BLaER1 treated with 17β-estradiol and CSF1 and Interleukin-3, amounts not matched to agents 10 nM and 100 nM (cell line): Measurements from ENCODE around the gene RTL9.

Source experiments
- H3K27ac ChIP-seq, 11 experiments: shearing (Covaris generic); formaldehyde crosslinking; 2 replicates each; pipeline ENCODE4 v1.8.1; 2022
- H3K27me3 ChIP-seq, 11 experiments: shearing (Covaris generic); formaldehyde crosslinking; 2 replicates each; pipeline ENCODE4 v1.8.1; 2022
- H3K36me3 ChIP-seq, 11 experiments: shearing (Covaris generic); formaldehyde crosslinking; 2 replicates each; pipeline ENCODE4 v1.8.1; 2022
- H3K4me1 ChIP-seq, 10 experiments: shearing (Covaris generic); formaldehyde crosslinking; 2 replicates each; pipeline ENCODE4 v1.8.1; 2022
- H3K4me2 ChIP-seq, 11 experiments: shearing (Covaris generic); formaldehyde crosslinking; 2 replicates each; pipeline ENCODE4 v1.8.1; 2022
- H3K4me3 ChIP-seq, 10 experiments: shearing (Covaris generic); formaldehyde crosslinking; 2 replicates each; pipeline ENCODE4 v1.8.1; 2022
- H3K9ac ChIP-seq, 11 experiments: shearing (Covaris generic); formaldehyde crosslinking; 2 replicates each; pipeline ENCODE4 v1.8.1; 2022
- H3K9me3 ChIP-seq, 11 experiments: shearing (Covaris generic); formaldehyde crosslinking; replicated peaks in 1 of 11; 2 replicates each; pipeline ENCODE4 v1.8.1; 2022
- H4K20me1 ChIP-seq, 11 experiments: shearing (Covaris generic); formaldehyde crosslinking; 2 replicates each; pipeline ENCODE4 v1.8.1; 2022
- Cebpa-rat ChIP-seq, 11 experiments: shearing (Covaris generic); IDR thresholded peaks; 2 replicates each; pipeline ENCODE4 v1.8.1; 2022

Gene RTL9

DNA sequence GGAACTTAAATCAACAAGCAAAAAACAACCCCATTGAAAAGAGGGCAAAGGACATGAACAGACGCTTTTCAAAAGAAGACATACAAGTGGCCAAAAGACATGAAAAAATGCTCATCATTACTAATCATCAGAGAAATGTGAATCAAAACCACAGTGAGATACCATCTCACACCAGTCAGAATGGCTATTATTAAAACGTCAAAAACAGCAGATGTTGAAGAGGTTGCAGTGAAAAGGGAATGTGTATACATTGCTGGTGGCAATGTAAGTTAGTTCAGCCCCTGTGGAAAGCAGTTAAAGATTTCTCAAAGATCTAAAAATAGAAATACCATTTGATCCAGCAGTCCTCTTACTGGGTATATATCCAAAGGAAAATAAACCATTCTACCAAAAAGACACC is 22.6 kb downstream of the RTL9 start:
- Histone ChIP-seq H3K27ac (no peak overlapping the region), H3K36me3 (no peaks in the 10 kb centered on the region), H3K9ac (no peak overlapping the region), H4K20me1 (no peaks in the 10 kb centered on the region), H3K4me1 (no peaks in the 10 kb centered on the region), H3K4me3 (no peak overlapping the region), H3K27me3 (peaks cover 74 to 96% (median 92%) of the 10 kb centered on the region in 11 experiments), H3K4me2 (no peak overlapping the region), H3K9me3 (peaks cover 0 to 4% (median 0%) of the 10 kb centered on the region in 11 experiments; a peak in 1 of 22 replicates)
- no peak for TF ChIP-seq Cebpa-rat (IDR thresholded peaks at IDR 0.05)

DNA sequence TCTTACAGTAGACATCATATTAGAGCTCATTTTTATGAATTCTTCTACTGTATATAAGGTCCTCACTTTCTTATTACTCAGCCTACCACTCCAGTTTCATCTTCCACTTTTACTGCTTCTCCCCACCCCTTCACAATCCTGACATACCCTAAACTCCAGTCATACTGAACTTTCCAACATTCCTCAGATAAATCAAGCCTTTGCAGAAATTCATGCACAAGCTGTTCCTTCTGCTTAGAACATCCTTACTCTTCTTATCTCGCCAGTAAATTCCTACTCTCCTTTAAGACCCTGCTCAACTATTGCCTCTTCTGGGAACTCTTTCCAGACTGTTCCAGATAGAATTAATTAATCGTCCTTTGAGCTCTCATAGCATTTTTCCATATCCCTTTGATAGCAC is 24.8 kb downstream of the RTL9 start:
- Histone ChIP-seq H3K36me3 (no peaks in the 10 kb centered on the region), H4K20me1 (no peaks in the 10 kb centered on the region), H3K9ac (no peak overlapping the region), H3K27me3 (peaks cover 65 to 95% (median 90%) of the 10 kb centered on the region in 11 experiments), H3K4me3 (no peak overlapping the region), H3K9me3 (peaks cover 0 to 4% (median 0%) of the 10 kb centered on the region in 11 experiments; a peak in 1 of 22 replicates), H3K4me1 (no peaks in the 10 kb centered on the region), H3K4me2 (no peak overlapping the region), H3K27ac (no peak overlapping the region)
- no peak for TF ChIP-seq Cebpa-rat (IDR thresholded peaks at IDR 0.05)

DNA sequence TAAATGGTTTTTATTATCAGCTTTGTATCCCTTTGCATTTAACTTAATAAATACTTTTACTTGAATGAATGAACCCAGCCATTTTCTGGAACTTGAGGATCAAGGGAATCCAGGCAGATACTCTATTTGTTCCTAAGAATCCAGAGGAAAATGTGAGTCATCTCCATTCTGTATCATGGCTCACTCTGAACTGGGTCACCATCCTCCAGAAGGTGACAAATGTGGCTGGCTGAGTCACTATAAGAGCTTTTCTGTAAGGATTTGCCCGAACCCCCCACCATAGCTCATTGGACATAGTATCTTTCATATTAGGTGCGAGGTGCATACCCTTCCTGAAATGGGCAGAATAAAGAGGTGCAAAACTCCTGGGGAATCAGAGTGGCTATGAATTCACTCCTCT is 25.8 kb downstream of the RTL9 start:
- Histone ChIP-seq H4K20me1 (no peaks in the 10 kb centered on the region), H3K27ac (no peak overlapping the region), H3K9me3 (peaks cover 0 to 4% (median 0%) of the 10 kb centered on the region in 11 experiments; a peak in 1 of 22 replicates), H3K4me2 (no peak overlapping the region), H3K4me1 (no peaks in the 10 kb centered on the region), H3K36me3 (no peaks in the 10 kb centered on the region), H3K4me3 (no peak overlapping the region), H3K9ac (no peak overlapping the region), H3K27me3 (peaks cover 65 to 95% (median 90%) of the 10 kb centered on the region in 11 experiments)
- no peak for TF ChIP-seq Cebpa-rat (IDR thresholded peaks at IDR 0.05)

DNA sequence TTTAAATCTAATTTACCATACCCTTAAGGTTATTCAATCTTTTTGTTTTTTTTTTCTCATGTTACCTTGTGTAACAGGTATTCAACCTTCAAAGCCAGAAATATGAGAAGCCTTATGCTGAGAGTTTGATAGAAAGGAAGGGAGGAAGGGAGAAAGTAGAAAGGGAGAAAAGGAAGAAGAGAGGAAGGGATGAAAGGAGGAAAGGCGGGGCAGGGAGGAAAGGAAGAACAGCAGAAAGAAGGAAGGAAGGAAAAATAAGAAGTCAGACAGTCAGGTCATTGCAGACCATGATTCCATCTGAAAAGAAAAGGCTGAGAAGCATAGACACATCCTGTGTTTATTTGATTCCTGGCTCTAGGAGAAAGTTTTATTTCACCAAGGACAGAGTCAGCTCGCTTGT is 30.9 kb downstream of the RTL9 start:
- no peak overlapping the region for H3K4me3 ChIP-seq
- 0 out of 20 replicates have a peak, but pooled peaks cover 0 to 3% (median 0%) of the 10 kb centered on the region in 10 experiments for H3K4me1 ChIP-seq
- H3K27me3 ChIP-seq = peaks cover 62 to 95% (median 91%) of the 10 kb centered on the region in 11 experiments

DNA sequence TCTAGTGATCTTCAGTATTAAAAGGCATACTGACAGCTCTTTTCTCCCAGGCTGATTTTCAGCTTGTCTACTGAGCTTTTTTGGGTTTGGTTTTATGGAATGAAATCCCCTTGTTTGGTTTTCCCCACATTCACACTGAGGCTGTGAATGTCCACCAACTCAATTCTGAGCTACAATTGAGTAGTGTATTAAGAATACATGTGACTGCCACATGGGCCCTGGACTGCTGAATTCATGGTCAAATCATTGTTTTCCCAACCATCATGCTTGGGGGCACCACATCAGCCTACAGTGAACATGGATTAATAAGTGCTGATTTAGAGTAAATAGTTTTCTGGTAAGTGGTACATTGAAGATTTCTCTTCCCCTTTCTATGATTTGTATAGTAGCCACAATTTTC is 32.4 kb downstream of the RTL9 start:
- Histone ChIP-seq H3K27ac (no peak overlapping the region), H3K36me3 (no peaks in the 10 kb centered on the region), H3K27me3 (peaks cover 67 to 98% (median 95%) of the 10 kb centered on the region in 11 experiments), H4K20me1 (0 out of 22 replicates have a peak, but pooled peaks cover 0 to 7% (median 0%) of the 10 kb centered on the region in 11 experiments), H3K9ac (no peak overlapping the region), H3K4me2 (no peak overlapping the region), H3K9me3 (no peaks in the 10 kb centered on the region), H3K4me3 (no peak overlapping the region), H3K4me1 (peaks cover 0 to 6% (median 0%) of the 10 kb centered on the region in 10 experiments; a peak in 1 of 20 replicates)
- TF ChIP-seq Cebpa-rat (IDR thresholded peaks at IDR 0.05) = no peak

More for the DNA sequence above, 30.9 kb downstream of the RTL9 start:
- H3K9me3 ChIP-seq = no peaks in the 10 kb centered on the region
- no peak overlapping the region for H3K27ac ChIP-seq
- no peaks in the 10 kb centered on the region for H3K36me3 ChIP-seq
- no peak for TF ChIP-seq Cebpa-rat (IDR thresholded peaks at IDR 0.05)
- H3K4me2 ChIP-seq = no peak overlapping the region
- no peak overlapping the region for H3K9ac ChIP-seq
- no peaks in the 10 kb centered on the region for H4K20me1 ChIP-seq

DNA sequence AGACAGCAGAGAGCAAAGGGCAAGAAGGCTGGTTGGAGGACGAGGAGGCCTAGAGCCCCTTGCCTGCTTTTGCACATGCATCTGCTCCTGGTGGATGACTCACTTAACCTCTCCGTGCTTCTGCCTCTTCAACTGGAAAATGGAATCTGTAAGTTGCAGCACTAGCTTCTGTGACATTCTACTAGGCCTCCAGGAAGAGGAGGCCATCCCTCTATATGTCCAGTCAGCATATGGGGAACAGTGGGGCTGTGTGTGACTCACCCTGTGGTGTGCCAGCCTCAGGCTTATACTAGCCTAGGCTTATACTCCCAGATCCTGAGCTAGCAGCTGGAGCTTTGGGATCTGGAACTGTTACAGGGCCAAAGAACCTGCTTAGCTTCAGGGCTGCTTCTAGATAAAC is 36.0 kb downstream of the RTL9 start:
- Histone ChIP-seq H4K20me1 (peaks cover 0 to 13% (median 0%) of the 10 kb centered on the region in 11 experiments; a peak in 4 of 22 replicates), H3K4me2 (0 out of 22 replicates have a peak overlapping the region, but pooled peaks of 1 of the 11 experiments have one; percentile 0), H3K27me3 (peaks cover 83 to 100% (median 97%) of the 10 kb centered on the region in 11 experiments), H3K36me3 (no peaks in the 10 kb centered on the region), H3K9me3 (no peaks in the 10 kb centered on the region), H3K4me3 (no peak overlapping the region), H3K27ac (no peak overlapping the region), H3K9ac (no peak overlapping the region), H3K4me1 (peaks cover 0 to 6% (median 0%) of the 10 kb centered on the region in 10 experiments; a peak in 1 of 20 replicates)
- TF ChIP-seq Cebpa-rat (IDR thresholded peaks at IDR 0.05) = no peak

DNA sequence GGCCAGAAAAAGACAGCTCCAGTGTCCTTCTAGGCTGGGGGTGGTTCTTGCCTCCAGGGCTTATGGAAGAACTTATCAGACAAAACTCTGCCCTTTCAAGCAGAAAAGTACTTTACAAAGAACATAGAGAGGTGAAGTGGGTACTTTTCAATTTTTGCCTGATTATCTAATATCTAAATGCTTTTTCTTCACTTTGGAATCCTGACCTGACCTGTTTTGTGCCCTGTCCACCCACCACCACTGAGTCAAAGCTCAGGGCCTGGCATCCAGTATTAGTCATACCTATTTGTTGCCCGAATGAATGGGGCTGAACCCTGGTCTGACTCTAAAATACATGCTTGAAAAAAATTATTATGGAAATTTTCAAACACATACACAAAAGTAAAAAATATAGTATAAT is 37.2 kb downstream of the RTL9 start:
- H3K4me3 ChIP-seq = no peak overlapping the region
- no peaks in the 10 kb centered on the region for H3K36me3 ChIP-seq
- TF ChIP-seq Cebpa-rat (IDR thresholded peaks at IDR 0.05) = no peak
- H3K9ac ChIP-seq = no peak overlapping the region
- H3K27me3 ChIP-seq = peaks cover 86 to 100% (median 98%) of the 10 kb centered on the region in 11 experiments
- H3K4me1 ChIP-seq = peaks cover 0 to 6% (median 0%) of the 10 kb centered on the region in 10 experiments; a peak in 1 of 20 replicates
- peaks cover 0 to 13% (median 0%) of the 10 kb centered on the region in 11 experiments; a peak in 4 of 22 replicates for H4K20me1 ChIP-seq
- no peak overlapping the region for H3K4me2 ChIP-seq
- H3K9me3 ChIP-seq = no peaks in the 10 kb centered on the region
- H3K27ac ChIP-seq = no peak overlapping the region

DNA sequence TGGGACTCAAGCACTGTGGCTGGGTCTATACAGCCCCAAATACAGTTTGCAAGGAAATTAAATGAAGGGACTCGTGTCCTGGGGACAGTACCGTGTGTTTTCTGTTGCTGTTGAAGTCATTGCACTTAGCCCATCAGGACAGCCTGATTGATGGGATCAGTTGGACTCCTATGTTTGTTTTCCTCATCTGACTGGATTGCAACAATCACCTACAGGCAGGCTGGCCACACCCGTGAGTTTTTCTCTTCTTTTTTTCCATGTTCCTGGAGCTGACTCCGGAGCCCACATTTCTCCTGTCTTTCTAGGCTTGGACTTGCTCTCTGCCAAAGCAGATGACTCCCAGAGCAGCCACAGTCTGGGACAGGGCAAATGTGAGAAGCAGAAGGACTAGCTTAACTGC is 38.1 kb downstream of the RTL9 start:
- Histone ChIP-seq H4K20me1 (peaks cover 0 to 13% (median 0%) of the 10 kb centered on the region in 11 experiments; a peak in 4 of 22 replicates), H3K27ac (no peak overlapping the region), H3K4me1 (peaks cover 0 to 6% (median 0%) of the 10 kb centered on the region in 10 experiments; a peak in 1 of 20 replicates), H3K4me3 (no peak overlapping the region), H3K36me3 (no peaks in the 10 kb centered on the region), H3K9ac (no peak overlapping the region), H3K9me3 (no peaks in the 10 kb centered on the region), H3K27me3 (peaks cover 87 to 100% (median 98%) of the 10 kb centered on the region in 11 experiments), H3K4me2 (no peak overlapping the region)
- TF ChIP-seq Cebpa-rat (IDR thresholded peaks at IDR 0.05) = no peak

DNA sequence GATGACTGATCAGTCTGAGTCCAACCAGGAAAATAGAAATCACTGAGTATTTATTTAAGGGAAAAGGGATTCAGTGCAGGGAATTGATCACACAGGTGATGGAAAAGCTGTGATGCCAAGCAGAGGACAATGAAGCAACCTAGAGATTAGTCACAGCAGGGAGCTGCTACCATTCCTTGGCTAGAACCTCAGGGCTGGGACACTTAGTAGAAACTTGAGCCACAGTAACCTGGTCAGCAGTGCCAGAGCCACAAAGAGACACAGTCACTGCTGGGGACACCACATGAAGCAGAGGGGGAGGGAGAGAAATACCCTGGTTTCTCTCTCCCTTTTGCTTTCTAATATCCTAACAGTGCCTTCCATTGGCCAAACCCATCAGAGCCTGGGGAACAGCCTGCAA is 38.7 kb downstream of the RTL9 start:
- Histone ChIP-seq H3K27ac (no peak overlapping the region), H3K4me2 (no peak overlapping the region), H3K36me3 (no peaks in the 10 kb centered on the region), H3K4me1 (peaks cover 0 to 6% (median 0%) of the 10 kb centered on the region in 10 experiments; a peak in 1 of 20 replicates), H3K4me3 (no peak overlapping the region), H4K20me1 (peaks cover 0 to 13% (median 0%) of the 10 kb centered on the region in 11 experiments; a peak in 4 of 22 replicates), H3K9ac (no peak overlapping the region), H3K9me3 (no peaks in the 10 kb centered on the region), H3K27me3 (peaks cover 93 to 100% (median 100%) of the 10 kb centered on the region in 11 experiments)
- TF ChIP-seq Cebpa-rat (IDR thresholded peaks at IDR 0.05) = no peak

DNA sequence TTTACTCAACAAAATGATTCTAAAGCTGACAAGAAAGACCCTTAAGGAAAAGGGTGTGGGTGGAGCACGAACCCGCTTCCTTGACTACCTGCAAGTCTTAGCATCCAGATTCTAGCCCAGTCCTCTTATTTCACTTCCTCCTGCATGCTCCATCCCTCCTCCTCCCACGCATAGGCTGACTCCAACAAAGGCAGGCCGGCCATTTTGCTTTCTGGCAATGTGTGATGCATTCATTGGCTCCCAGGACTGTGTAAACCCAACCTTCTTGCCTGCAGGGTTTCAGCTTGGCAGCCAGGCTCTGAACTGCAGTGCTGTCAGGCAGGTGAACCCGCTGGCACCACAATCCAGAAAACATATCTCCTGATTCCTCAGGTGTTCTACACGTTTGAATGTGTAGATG is 39.3 kb downstream of the RTL9 start:
- no peak overlapping the region for H3K4me2 ChIP-seq
- H3K4me3 ChIP-seq = no peak overlapping the region
- H3K9ac ChIP-seq = no peak overlapping the region
- H3K27me3 ChIP-seq = peaks cover 95 to 100% (median 100%) of the 10 kb centered on the region in 11 experiments
- peaks cover 0 to 13% (median 0%) of the 10 kb centered on the region in 11 experiments; a peak in 4 of 22 replicates for H4K20me1 ChIP-seq
- H3K36me3 ChIP-seq = no peaks in the 10 kb centered on the region
- peaks cover 0 to 6% (median 0%) of the 10 kb centered on the region in 10 experiments; a peak in 1 of 20 replicates for H3K4me1 ChIP-seq
- H3K9me3 ChIP-seq = no peaks in the 10 kb centered on the region
- no peak overlapping the region for H3K27ac ChIP-seq
- TF ChIP-seq Cebpa-rat (IDR thresholded peaks at IDR 0.05) = no peak
